ENCODE results near the gene ABCA12. TPM values are rescaled to one million over a fixed set of nuclear protein-coding genes. Genes with fewer than 3 reads are reported as not detected.

ABCA12 gene
- total RNA-seq, 1 experiment from 2014 or later: not detected

- Histone ChIP-seq H3K27me3 (replicated peaks; ENCODE audit: control insufficient read depth, insufficient read depth, low read length) (no peaks in the 10 kb centered on the region), H3K9me3 (no peaks in the 10 kb centered on the region), H3K4me3 (ENCODE audit: low read depth, low read length) (no peak overlapping the region), H3K4me1 (no peaks in the 10 kb centered on the region), H3K36me3 (ENCODE audit: control insufficient read depth, insufficient read depth, low read length) (no peaks in the 10 kb centered on the region)
- no peak for TF ChIP-seq CTCF (IDR thresholded peaks at IDR 0.05; ENCODE audit: insufficient read depth in 1 of 2, low read depth in 1 of 2, low read length in 1 of 2, severe bottlenecking in 1 of 2, unreplicated experiment in 1 of 2)
- Mint-ChIP-seq H3K9me3 (ENCODE audit: unreplicated experiment) (no peaks in the 10 kb centered on the region), H3K27me3 (ENCODE audit: insufficient read depth, unreplicated experiment) (peaks cover 9% of the 10 kb centered on the region), H3K27ac (ENCODE audit: unreplicated experiment) (no peak overlapping the region), H3K4me1 (ENCODE audit: low read depth, unreplicated experiment) (no peaks in the 10 kb centered on the region), H3K4me3 (ENCODE audit: unreplicated experiment) (no peak overlapping the region), H3K36me3 (ENCODE audit: insufficient read depth, unreplicated experiment) (no peaks in the 10 kb centered on the region)
- no TSS peak for BruUV-seq (replicated peaks)
- CTCF ChIA-PET: no interaction called here
- intact Hi-C loops (cut with micrococcal nuclease; ENCODE audit: unreplicated experiment): no loop called here
- POLR2A ChIA-PET: no interaction called here
- no peak for DNase-seq
Measured at GRCh38 chr2:215029936-215030335, 108.5 kb downstream of the ABCA12 start.

GRCh38 chr2:215028231-215028630 is 110.2 kb downstream of the ABCA12 start:
- no peak overlapping the region for H3K4me3 Mint-ChIP-seq (ENCODE audit: unreplicated experiment)
- H3K27ac Mint-ChIP-seq (ENCODE audit: unreplicated experiment): no peak overlapping the region
- no peaks in the 10 kb centered on the region for H3K36me3 ChIP-seq (ENCODE audit: control insufficient read depth, insufficient read depth, low read length)
- no peaks in the 10 kb centered on the region for H3K27me3 ChIP-seq (replicated peaks; ENCODE audit: control insufficient read depth, insufficient read depth, low read length)
- no peak for DNase-seq
- H3K4me3 ChIP-seq (ENCODE audit: low read depth, low read length): no peak overlapping the region
- CTCF ChIA-PET: no interaction called here
- no peaks in the 10 kb centered on the region for H3K9me3 Mint-ChIP-seq (ENCODE audit: unreplicated experiment)
- TF ChIP-seq CTCF (IDR thresholded peaks at IDR 0.05; ENCODE audit: insufficient read depth in 1 of 2, low read depth in 1 of 2, low read length in 1 of 2, severe bottlenecking in 1 of 2, unreplicated experiment in 1 of 2): no peak
- H3K4me1 Mint-ChIP-seq (ENCODE audit: low read depth, unreplicated experiment): no peaks in the 10 kb centered on the region
- no peaks in the 10 kb centered on the region for H3K36me3 Mint-ChIP-seq (ENCODE audit: insufficient read depth, unreplicated experiment)
- no TSS peak for BruUV-seq (replicated peaks)
- intact Hi-C loops (cut with micrococcal nuclease; ENCODE audit: unreplicated experiment): no loop called here
- H3K4me1 ChIP-seq: no peaks in the 10 kb centered on the region
- POLR2A ChIA-PET: no interaction called here
- H3K9me3 ChIP-seq: no peaks in the 10 kb centered on the region
- H3K27me3 Mint-ChIP-seq (ENCODE audit: insufficient read depth, unreplicated experiment): peaks cover 6% of the 10 kb centered on the region

- H3K9me3 ChIP-seq: no peaks in the 10 kb centered on the region
- Mint-ChIP-seq H3K4me1 (ENCODE audit: low read depth, unreplicated experiment) (no peaks in the 10 kb centered on the region), H3K27me3 (ENCODE audit: insufficient read depth, unreplicated experiment) (peaks cover 6% of the 10 kb centered on the region), H3K36me3 (ENCODE audit: insufficient read depth, unreplicated experiment) (no peaks in the 10 kb centered on the region), H3K4me3 (ENCODE audit: unreplicated experiment) (no peak overlapping the region), H3K27ac (ENCODE audit: unreplicated experiment) (no peak overlapping the region), H3K9me3 (ENCODE audit: unreplicated experiment) (no peaks in the 10 kb centered on the region)
- H3K4me1 ChIP-seq: no peaks in the 10 kb centered on the region
- ChIA-PET CTCF (no interaction called here), POLR2A (no interaction called here)
- no peaks in the 10 kb centered on the region for H3K27me3 ChIP-seq (replicated peaks; ENCODE audit: control insufficient read depth, insufficient read depth, low read length)
- no peak for DNase-seq
- no TSS peak for BruUV-seq (replicated peaks)
- no peak for TF ChIP-seq CTCF (IDR thresholded peaks at IDR 0.05; ENCODE audit: insufficient read depth in 1 of 2, low read depth in 1 of 2, low read length in 1 of 2, severe bottlenecking in 1 of 2, unreplicated experiment in 1 of 2)
- no peaks in the 10 kb centered on the region for H3K36me3 ChIP-seq (ENCODE audit: control insufficient read depth, insufficient read depth, low read length)
- no peak overlapping the region for H3K4me3 ChIP-seq (ENCODE audit: low read depth, low read length)
- intact Hi-C loops (cut with micrococcal nuclease; ENCODE audit: unreplicated experiment): no loop called here
Measured at GRCh38 chr2:215027779-215028178, 110.6 kb downstream of the ABCA12 start.
